HCT116 (cell line): ENCODE results near the gene LRRC61. TPM values are rescaled to one million over a fixed set of nuclear protein-coding genes. Genes with fewer than 3 reads are reported as not detected.

Source experiments
- ATAC-seq: fragments of 200-7000 bp; cut with Tn5 transposase; 2 replicates; pipeline ENCODE4 v1.9.1; 2020; ENCODE audit warnings: mild to moderate bottlenecking, moderate library complexity
- BruUV-seq: library from RNA; stranded (reverse); fragments of 400-500 nt; replicated peaks from 2 replicates; lab custom pipeline; 2021; lab: Mats Ljungman, UMichigan
- CTCF ChIA-PET: fragments of 300-600 bp; sonication (Branson Sonifier 250); formaldehyde crosslinking; loops from one replicate; lab custom pipeline; 2021; ENCODE audit warnings: antibody characterized with exemption; lab: Charles Lee
- POLR2A ChIA-PET: fragments of 300-600, 350-600 bp; sonication (Branson Sonifier 250); formaldehyde crosslinking; loops from one replicate; lab custom pipeline; 2021; ENCODE audit warnings: antibody characterized with exemption; lab: Charles Lee
- RAD21 ChIA-PET, 2 experiments: fragments of 300-600 bp; sonication (Branson Sonifier 250); formaldehyde crosslinking; loops; one replicate each; lab custom pipeline; 2023; ENCODE audit warnings: low total read pairs in 2 of 2; ENCODE audit not compliant: uncharacterized antibody in 2 of 2, unreplicated experiment in 2 of 2, low non-redundant PET in 1 of 2; lab: Charles Lee
- DNase-seq: peaks from one replicate; pipeline ENCODE4 v3.0.0-alpha.2; 2010; ENCODE audit warnings: low read depth, low spot score
- H2AFZ ChIP-seq: fragments of 200-600 bp; shearing (Covaris generic), sonication (generic); 2 replicates; pipeline ENCODE4 v1.6.1; 2017; ENCODE audit warnings: low read depth, mixed run types, mixed read lengths, antibody characterized with exemption, low read length; ENCODE audit not compliant: poor library complexity, severe bottlenecking
- H3K27ac ChIP-seq: 2 replicates; pipeline ENCODE4 v1.5.1; 2012; ENCODE audit warnings: low read depth, low read length
- H3K27me3 ChIP-seq: fragments of 200-600 bp; sonication (generic); 2 replicates; pipeline ENCODE4 v1.6.1; 2016; ENCODE audit warnings: mixed run types, low read length, mixed read lengths; ENCODE audit not compliant: insufficient read depth
- H3K36me3 ChIP-seq, 2 experiments: fragments of 200-500 bp in 1 of 2; fragments of 200-600 bp in 1 of 2; sonication (Bioruptor generic) in 1 of 2; sonication (generic) in 1 of 2; 2 replicates each; pipeline versions ENCODE4 v1.5.1 to v1.6.1; 2014 to 2016; ENCODE audit warnings: low read length in 2 of 2, inconsistent platforms in 1 of 2, mixed read lengths in 1 of 2, mixed run types in 1 of 2; ENCODE audit not compliant: insufficient read depth in 2 of 2, control insufficient read depth in 1 of 2
- H3K4me1 ChIP-seq, 2 experiments: fragments of 200-600 bp in 1 of 2; sonication (generic) in 1 of 2; 2 replicates each; pipeline versions ENCODE4 v1.5.1 to v1.6.1; 2012 to 2017; ENCODE audit warnings: low read length in 2 of 2, inconsistent platforms in 1 of 2, mild to moderate bottlenecking in 1 of 2, mixed read lengths in 1 of 2, mixed run types in 1 of 2, moderate library complexity in 1 of 2; ENCODE audit not compliant: insufficient read depth in 2 of 2, control insufficient read depth in 1 of 2
- H3K4me2 ChIP-seq: fragments of 200-600 bp; sonication (generic); 2 replicates; pipeline ENCODE4 v1.6.1; 2017; ENCODE audit warnings: mixed run types, low read length, mixed read lengths
- H3K4me3 ChIP-seq, 2 experiments: fragments of 200-600 bp in 1 of 2; sonication (generic) in 1 of 2; replicated peaks in 1 of 2; 2 replicates each; pipeline ENCODE4 v1.5.1; 2011 to 2016; ENCODE audit warnings: low read length in 2 of 2, control low read depth in 1 of 2, low read depth in 1 of 2, mild to moderate bottlenecking in 1 of 2, mixed read lengths in 1 of 2, mixed run types in 1 of 2
- H3K79me2 ChIP-seq: fragments of 200-600 bp; sonication (generic); 2 replicates; pipeline ENCODE4 v1.6.1; 2017; ENCODE audit warnings: mild to moderate bottlenecking, mixed run types, low read length, moderate library complexity, mixed read lengths; ENCODE audit not compliant: insufficient read depth
- H3K9ac ChIP-seq: fragments of 200-600 bp; sonication (generic); 2 replicates; pipeline ENCODE4 v1.6.1; 2016; ENCODE audit warnings: low read length, mixed read lengths
- H3K9me2 ChIP-seq: fragments of 200-600 bp; sonication (generic), shearing (Covaris generic); 2 replicates; pipeline ENCODE4 v1.6.1; 2017; ENCODE audit warnings: mixed run types, mild to moderate bottlenecking, moderate library complexity; ENCODE audit not compliant: insufficient read depth
- H3K9me3 ChIP-seq, 2 experiments: fragments of 200-500 bp in 1 of 2; fragments of 200-600 bp in 1 of 2; sonication (Bioruptor generic) in 1 of 2; sonication (generic) in 1 of 2; 2 replicates each; pipeline ENCODE4 v1.6.1; 2014 to 2017; ENCODE audit warnings: low read length in 2 of 2, mixed read lengths in 2 of 2, inconsistent platforms in 1 of 2, low read depth in 1 of 2, mild to moderate bottlenecking in 1 of 2, mixed run types in 1 of 2, moderate library complexity in 1 of 2; ENCODE audit not compliant: control insufficient read depth in 1 of 2, insufficient read depth in 1 of 2
- H4K20me1 ChIP-seq: fragments of 200-600 bp; sonication (generic), shearing (Covaris generic); 2 replicates; pipeline ENCODE4 v1.6.1; 2017; ENCODE audit warnings: mixed run types, mild to moderate bottlenecking, moderate library complexity; ENCODE audit not compliant: insufficient read depth
- ATF3 ChIP-seq: IDR thresholded peaks from 2 replicates; pipeline ENCODE4 v1.6.1; 2012
- CEBPB ChIP-seq: IDR thresholded peaks from 2 replicates; pipeline ENCODE4 v1.6.1; 2012; ENCODE audit warnings: low read depth
- CTCF ChIP-seq, 3 experiments: fragments of 200-600 bp in 1 of 3; sonication (generic) in 1 of 3; IDR thresholded peaks in 2 of 3; conservative IDR thresholded peaks in 1 of 3; 2 replicates each; pipeline ENCODE4 v1.5.1; 2012 to 2017; ENCODE audit warnings: low read depth in 2 of 3, low read length in 2 of 3, antibody characterized with exemption in 1 of 3, borderline replicate concordance in 1 of 3, control low read depth in 1 of 3, mild to moderate bottlenecking in 1 of 3, mixed read lengths in 1 of 3, mixed run types in 1 of 3, moderate library complexity in 1 of 3; ENCODE audit not compliant: insufficient read depth in 1 of 3
- EGR1 ChIP-seq: IDR thresholded peaks from 2 replicates; pipeline ENCODE4 v1.6.1; 2012; ENCODE audit warnings: low read depth
- ELF1 ChIP-seq: IDR thresholded peaks from 2 replicates; pipeline ENCODE4 v1.6.1; 2012; ENCODE audit warnings: low read depth, borderline replicate concordance
- EZH2 ChIP-seq: fragments of 200-600 bp; sonication (generic); IDR thresholded peaks from 2 replicates; pipeline ENCODE4 v1.6.1; 2017; ENCODE audit warnings: antibody characterized with exemption, mixed run types
- EZH2phosphoT487 ChIP-seq: fragments of 200-600 bp; IDR thresholded peaks from 2 replicates; pipeline ENCODE4 v1.6.1; 2018; ENCODE audit warnings: antibody characterized with exemption, borderline replicate concordance
- POLR2A ChIP-seq: IDR thresholded peaks from 2 replicates; pipeline ENCODE4 v1.7.0; 2011; ENCODE audit warnings: borderline replicate concordance; ENCODE audit not compliant: insufficient read depth, insufficient read length; ENCODE audit errors: extremely low read depth
- POLR2AphosphoS5 ChIP-seq: IDR thresholded peaks from 2 replicates; pipeline ENCODE4 v1.6.1; 2011; ENCODE audit warnings: mild to moderate bottlenecking, low read depth, low read length, moderate library complexity
- RAD21 ChIP-seq: IDR thresholded peaks from 2 replicates; pipeline ENCODE4 v1.6.1; 2012; ENCODE audit warnings: low read depth, mild to moderate bottlenecking
- REST ChIP-seq: IDR thresholded peaks from 2 replicates; pipeline ENCODE4 v1.6.1; 2012; ENCODE audit warnings: low read depth
- SIN3A ChIP-seq: IDR thresholded peaks from 2 replicates; pipeline ENCODE4 v1.6.1; 2012; ENCODE audit warnings: low read depth
- SP1 ChIP-seq: IDR thresholded peaks from 2 replicates; pipeline ENCODE4 v1.6.1; 2012; ENCODE audit warnings: low read depth
- SRF ChIP-seq: IDR thresholded peaks from 2 replicates; pipeline ENCODE4 v1.6.1; 2012; ENCODE audit warnings: low read depth
- TCF7L2 ChIP-seq: IDR thresholded peaks from 2 replicates; pipeline ENCODE4 v1.7.0; 2011; ENCODE audit warnings: borderline replicate concordance, inconsistent platforms; ENCODE audit not compliant: insufficient read depth, insufficient read length; ENCODE audit errors: extremely low read depth
- ZBTB33 ChIP-seq: IDR thresholded peaks from 2 replicates; pipeline ENCODE4 v1.6.1; 2011; ENCODE audit warnings: mild to moderate bottlenecking, low read length, moderate library complexity; ENCODE audit not compliant: insufficient replicate concordance; ENCODE audit errors: extremely low read depth
- ZFX ChIP-seq: fragments of 450-650 bp; IDR thresholded peaks from 2 replicates; pipeline ENCODE4 v1.6.1; 2017
- ZNF274 ChIP-seq: fragments of 200-500 bp; sonication (Bioruptor generic); IDR thresholded peaks from 2 replicates; pipeline ENCODE4 v1.6.1; 2014; ENCODE audit warnings: mild to moderate bottlenecking, low read depth, low read length, inconsistent platforms
- intact Hi-C: fragments of 100-400 bp; cut with micrococcal nuclease; formaldehyde crosslinking; loops from 2 replicates; pipeline ENCODE4 v1.10.0; 2022
- total RNA-seq: library from RNA; stranded (reverse); gene quantifications from one replicate; pipeline ENCODE4 v1.2.1, GENCODE V29; 2021; ENCODE audit not compliant: unreplicated experiment

The LRRC61 gene
- total RNA-seq, 1 experiment from 2014 or later, result 12.0 TPM

GRCh38 chr7:150355666-150356059 is 32.5 kb downstream of the LRRC61 start:
- no peak for DNase-seq
- H3K27ac ChIP-seq, result no peak overlapping the region
- no peak overlapping the region for H3K4me3 ChIP-seq
- no TSS peak for BruUV-seq
- ChIA-PET CTCF (interaction anchor here (0.7 to 2.3 kb wide), 5 partner anchors 10 to 520 kb away, joined by 3 to 7 read pairs (median 6); no protein-coding TSS in a partner anchor), POLR2A (no interaction called here), RAD21 (no interaction called here)
- no peaks in the 10 kb centered on the region for H3K9me2 ChIP-seq
- no peak overlapping the region for H3K4me2 ChIP-seq
- ATAC-seq, result no peak
- no peaks in the 10 kb centered on the region for H4K20me1 ChIP-seq
- no peaks in the 10 kb centered on the region for H3K27me3 ChIP-seq
- no peaks in the 10 kb centered on the region for H3K9me3 ChIP-seq
- peak overlapping the region; percentile 76 for H2AFZ ChIP-seq
- H3K4me1 ChIP-seq, result peaks cover 0 to 12% of the 10 kb centered on the region in 2 experiments; a peak in 2 of 4 replicates
- H3K36me3 ChIP-seq, result no peaks in the 10 kb centered on the region
- H3K79me2 ChIP-seq, result no peaks in the 10 kb centered on the region
- no peak overlapping the region for H3K9ac ChIP-seq
- TF ChIP-seq EZH2 (no peak), ZBTB33 (no peak), ATF3 (no peak), SIN3A (no peak), TCF7L2 (no peak), EGR1 (no peak), ELF1 (no peak), ZNF274 (no peak), CEBPB (no peak), EZH2phosphoT487 (no peak), CTCF (IDR thresholded peaks at IDR 0.05 in 2 of 3, conservative IDR thresholded peaks at IDR 0.05 in 1 of 3; ENCODE audit: borderline replicate concordance in 1 of 3, insufficient read depth in 1 of 3, low read depth in 2 of 3, low read length in 2 of 3) (no peak), REST (no peak), ZFX (no peak), POLR2A (no peak), POLR2AphosphoS5 (no peak), SRF (no peak), SP1 (no peak), RAD21 (no peak)
- intact Hi-C loops, result loop anchor here (1.0 kb wide), 1 partner anchor 66 kb away; no protein-coding TSS in a partner anchor
